K562 (cell line): ENCODE results near the gene CRYBB1. TPM values are rescaled to one million over a fixed set of nuclear protein-coding genes. Genes with fewer than 3 reads are reported as not detected.

Source experiments
- ATAC-seq: fragments of 200-7000 bp; cut with Tn5 transposase; 3 replicates; pipeline ENCODE4 v1.9.1; 2020; ENCODE audit warnings: moderate library complexity
- BruUV-seq: library from RNA; stranded (reverse); fragments of 400-500 nt; replicated peaks from 2 replicates; lab custom pipeline; 2021; lab: Mats Ljungman, UMichigan
- CTCF ChIA-PET: fragments of 300-600 bp; formaldehyde crosslinking; extraction: SDS; loops from one replicate; lab custom pipeline; 2021; ENCODE audit warnings: low intra/inter-chr PET ratio; lab: Yijun Ruan, JAX
- POLR2A ChIA-PET: fragments of 300-600, 350-650 bp; sonication (Branson Sonifier 250); formaldehyde crosslinking; extraction: SDS; loops from one replicate; lab custom pipeline; 2021; ENCODE audit warnings: antibody characterized with exemption, inconsistent platforms; lab: Yijun Ruan, JAX
- DNase-seq, 4 experiments: peaks; one replicate each; pipeline versions ENCODE4 v3.0.0 to v3.0.0-alpha.2; 2011 to 2018; ENCODE audit warnings: low spot score in 3 of 4, mixed read lengths in 3 of 4; ENCODE audit errors: extremely low read depth in 1 of 4
- FAIRE-seq: peaks from 2 replicates; lab custom pipeline; 2011; peaks lifted over from hg19 to GRCh38; lab: Jason Lieb, UNC
- H2AFZ ChIP-seq: 2 replicates; pipeline ENCODE4 v1.6.0; 2011; ENCODE audit warnings: low read depth, low read length, control low read depth, inconsistent platforms
- H3K27ac ChIP-seq: fragments of 200-600 bp; 3 replicates; pipeline ENCODE4 v1.8.0; 2011; ENCODE audit warnings: low read depth, mild to moderate bottlenecking, control low read depth, inconsistent platforms, low read length, moderate library complexity, mixed read lengths; ENCODE audit errors: extremely low read depth
- H3K27me3 ChIP-seq, 2 experiments: fragments of 300-600 bp in 1 of 2; 2 replicates in 1 of 2; 3 replicates in 1 of 2; pipeline versions ENCODE4 v1.6.0 to v1.8.0; 2011; ENCODE audit warnings: inconsistent platforms in 2 of 2, low read length in 2 of 2, mild to moderate bottlenecking in 1 of 2, mixed read lengths in 1 of 2, moderate library complexity in 1 of 2; ENCODE audit not compliant: control insufficient read depth in 2 of 2, insufficient read depth in 2 of 2
- H3K36me3 ChIP-seq: fragments of 300-600 bp; 3 replicates; pipeline ENCODE4 v1.8.0; 2011; ENCODE audit warnings: mild to moderate bottlenecking, low read length, inconsistent platforms; ENCODE audit not compliant: control insufficient read depth, insufficient read depth
- H3K4me1 ChIP-seq, 2 experiments: fragments of 200-600 bp in 1 of 2; replicated peaks in 1 of 2; 2 replicates in 1 of 2; 3 replicates in 1 of 2; pipeline versions ENCODE4 v1.5.1 to v1.8.0; 2011; ENCODE audit warnings: inconsistent platforms in 2 of 2, low read length in 2 of 2, mild to moderate bottlenecking in 1 of 2, mixed read lengths in 1 of 2, moderate library complexity in 1 of 2; ENCODE audit not compliant: control insufficient read depth in 2 of 2, insufficient read depth in 2 of 2
- H3K4me2 ChIP-seq: 2 replicates; pipeline ENCODE4 v1.6.1; 2011; ENCODE audit warnings: low read length, control low read depth, inconsistent platforms, mixed read lengths; ENCODE audit not compliant: insufficient read depth
- H3K4me3 ChIP-seq: fragments of 200-600 bp; sonication (generic), shearing (Covaris generic); 2 replicates; pipeline ENCODE4 v1.5.1; 2016; ENCODE audit warnings: control low read depth, inconsistent platforms
- H3K79me2 ChIP-seq: fragments of 200-600 bp; 3 replicates; pipeline ENCODE4 v1.8.0; 2011; ENCODE audit warnings: low read length, inconsistent platforms; ENCODE audit not compliant: control insufficient read depth, insufficient read depth
- H3K9ac ChIP-seq, 2 experiments: 2 replicates each; pipeline versions ENCODE4 v1.6.0 to v1.6.1; 2011; ENCODE audit warnings: low read depth in 2 of 2, low read length in 2 of 2, control low read depth in 1 of 2, inconsistent platforms in 1 of 2, mild to moderate bottlenecking in 1 of 2, mixed read lengths in 1 of 2; ENCODE audit not compliant: insufficient read depth in 1 of 2
- H3K9me1 ChIP-seq: one replicate; pipeline ENCODE4 v1.6.0; 2011; ENCODE audit warnings: inconsistent platforms, mild to moderate bottlenecking, low read length, moderate library complexity; ENCODE audit not compliant: control insufficient read depth, insufficient read depth
- H3K9me3 ChIP-seq: replicated peaks from 2 replicates; pipeline ENCODE4 v1.5.1; 2011; ENCODE audit warnings: low read depth, low read length, inconsistent platforms; ENCODE audit not compliant: control insufficient read depth, insufficient read depth
- H4K20me1 ChIP-seq: replicated peaks from 2 replicates; pipeline ENCODE4 v1.6.1; 2011; ENCODE audit warnings: low read length, inconsistent platforms, mixed read lengths; ENCODE audit not compliant: control insufficient read depth, insufficient read depth
- CHAMP1 ChIP-seq: fragments of 450-650 bp; IDR thresholded peaks from 2 replicates; pipeline ENCODE4 v1.6.1; 2016; ENCODE audit warnings: mild to moderate bottlenecking
- DACH1 ChIP-seq: fragments of 450-650 bp; IDR thresholded peaks from 2 replicates; pipeline ENCODE4 v1.6.1; 2018; ENCODE audit not compliant: partially characterized antibody
- ELF2 ChIP-seq: fragments of 250-450 bp; sonication (Bioruptor Pico); IDR thresholded peaks from 2 replicates; pipeline ENCODE4 v1.5.0; 2021; ENCODE audit warnings: mild to moderate bottlenecking
- HDGF ChIP-seq: fragments of 450-650 bp; IDR thresholded peaks from 2 replicates; pipeline ENCODE4 v1.6.1; 2016
- JUND ChIP-seq, 2 experiments: IDR thresholded peaks; 2 replicates in 1 of 2; 3 replicates in 1 of 2; pipeline ENCODE4 v1.6.1; 2011; ENCODE audit warnings: borderline replicate concordance in 2 of 2, low read depth in 2 of 2, low read length in 2 of 2, improper control_type of control experiment in 1 of 2, missing biosample characterization in 1 of 2, missing genetic modification characterization in 1 of 2, missing genetic modification reagents in 1 of 2
- KAT7 ChIP-seq: sonication (generic); formaldehyde crosslinking; IDR thresholded peaks from 2 replicates; pipeline ENCODE4 v1.8.0; 2022; ENCODE audit warnings: missing genetic modification reagents, mild to moderate bottlenecking, borderline replicate concordance
- MCM5 ChIP-seq: fragments of 450-650 bp; IDR thresholded peaks from 2 replicates; pipeline ENCODE4 v1.6.1; 2016; ENCODE audit warnings: low read depth
- THRAP3 ChIP-seq: fragments of 450-650 bp; IDR thresholded peaks from 2 replicates; pipeline ENCODE4 v1.6.1; 2016; ENCODE audit warnings: mild to moderate bottlenecking, inconsistent platforms, borderline replicate concordance
- ZFP36 ChIP-seq: fragments of 150-350 bp; IDR thresholded peaks from 2 replicates; pipeline ENCODE4 v1.6.1; 2018; ENCODE audit warnings: low read length, low read depth; ENCODE audit not compliant: partially characterized antibody
- ZFPM2 ChIP-seq: fragments of 250-450 bp; sonication (Bioruptor Pico); IDR thresholded peaks from 2 replicates; pipeline ENCODE4 v1.5.1; 2022; ENCODE audit warnings: mild to moderate bottlenecking
- ZKSCAN1 ChIP-seq: fragments of 150-350 bp; IDR thresholded peaks from 2 replicates; pipeline ENCODE4 v1.6.1; 2016; ENCODE audit warnings: low read depth, low read length
- ZNF347 ChIP-seq: fragments of 450-650 bp; formaldehyde crosslinking; IDR thresholded peaks from 2 replicates; pipeline ENCODE4 v1.4.0; 2020; ENCODE audit warnings: low read depth, mild to moderate bottlenecking, moderate library complexity
- ZNF507 ChIP-seq: conservative IDR thresholded peaks from 2 replicates; pipeline ENCODE4 v1.6.1; 2017; ENCODE audit warnings: missing genetic modification characterization, missing compliant biosample characterization
- ZNF561 ChIP-seq: fragments of 450-650 bp; formaldehyde crosslinking; conservative IDR thresholded peaks from 2 replicates; pipeline ENCODE4 v1.4.0; 2020; ENCODE audit warnings: mild to moderate bottlenecking, moderate library complexity
- ZNF764 ChIP-seq: fragments of 250-450 bp; sonication (Bioruptor Pico); IDR thresholded peaks from 2 replicates; pipeline ENCODE4 v1.4.0; 2020; ENCODE audit warnings: low read depth, mild to moderate bottlenecking, moderate library complexity
- WGBS: fragments of 100-300 bp; shearing (Covaris generic); methylation state at CpG from one replicate; pipeline ENCODE4 v1.1.6; 2016; ENCODE audit warnings: low coverage, mixed read lengths; ENCODE audit not compliant: insufficient coverage; ENCODE audit errors: missing lambda C conversion rate; 5-methylcytosine and 5-hydroxymethylcytosine counted together
- in situ Hi-C: fragments of 300-500 bp; cut with MboI; formaldehyde crosslinking; loops from 4 replicates; pipeline ENCODE4 v1.15.0; 2018; ENCODE audit warnings: inconsistent platforms, mixed read lengths
- intact Hi-C: fragments of 100-400 bp; cut with micrococcal nuclease; formaldehyde crosslinking; loops from 2 replicates; pipeline ENCODE4 v1.14.2; 2022
- polyA plus RNA-seq, 8 experiments: library from polyadenylated mRNA; depleted of rRNA in 4 of 8; stranded (reverse) in 5 of 8; unstranded in 3 of 8; fragments of >200 nt; fragmentation: Nextera tagmentation in 2 of 8; fragmentation: Illumina TruSeq in 1 of 8; extraction: Ambion mirVana in 2 of 8; extraction: Trizol in 1 of 8; gene quantifications; 2 replicates each; pipeline versions ENCODE4 v1.2.1 to v1.2.3, GENCODE V29; 2011 to 2014; ENCODE audit warnings: inconsistent platforms in 1 of 8, missing spikeins in 1 of 8
- total RNA-seq, 7 experiments: library from RNA; depleted of rRNA in 6 of 7; stranded (reverse); fragments of >200 nt in 6 of 7; fragmentation: Illumina TruSeq in 2 of 7; extraction: Trizol in 2 of 7; gene quantifications; 2 replicates each; pipeline versions ENCODE4 v1.2.1 to v1.2.3, GENCODE V29; 2011 to 2021; ENCODE audit warnings: low replicate concordance in 1 of 7
- TF ChIP-seq, protein P1 (sequence below): IDR thresholded peaks from 2 replicates; pipeline ENCODE4 v1.6.1; 2016; ENCODE audit warnings: missing genetic modification characterization, missing compliant biosample characterization

The CRYBB1 gene
- total and polyA plus RNA-seq, 9 of the 15 experiments (the other 6 are each of a cell fraction or from before 2014, with no cell fraction given) = 0.16 to 0.45 (median 0.33) TPM; not detected in 2

- FAIRE-seq = no peak
- Histone ChIP-seq H3K4me2 (no peak overlapping the region), H3K4me3 (no peak overlapping the region), H3K36me3 (peaks cover 64% of the 10 kb centered on the region), H4K20me1 (peaks cover 30% of the 10 kb centered on the region), H3K79me2 (peaks cover 91% of the 10 kb centered on the region), H3K9me1 (peaks cover 9% of the 10 kb centered on the region), H3K27ac (no peak overlapping the region), H3K4me1 (peaks cover 0 to 8% of the 10 kb centered on the region in 2 experiments; a peak in 2 of 5 replicates), H3K9me3 (no peaks in the 10 kb centered on the region), H3K27me3 (no peaks in the 10 kb centered on the region), H2AFZ (no peak overlapping the region), H3K9ac (no peak overlapping the region)
- DNase-seq = no peak
- ChIA-PET POLR2A (no interaction called here), CTCF (no interaction called here)
- intact Hi-C loops (no loop called here), in situ Hi-C loops (no loop called here)
- ATAC-seq = no peak
- no TSS peak for BruUV-seq
- WGBS = 47% methylated on average over 8 of the region's 10 CpGs
- TF ChIP-seq KAT7 = no peak
- TF ChIP-seq MCM5 = no peak
- no peak for TF ChIP-seq JUND (IDR thresholded peaks at IDR 0.05; ENCODE audit: borderline replicate concordance, low read depth, low read length)
- no peak for TF ChIP-seq JUND (tag; IDR thresholded peaks at IDR 0.05; ENCODE audit: borderline replicate concordance, low read depth, low read length)
- TF ChIP-seq, protein P1, sequence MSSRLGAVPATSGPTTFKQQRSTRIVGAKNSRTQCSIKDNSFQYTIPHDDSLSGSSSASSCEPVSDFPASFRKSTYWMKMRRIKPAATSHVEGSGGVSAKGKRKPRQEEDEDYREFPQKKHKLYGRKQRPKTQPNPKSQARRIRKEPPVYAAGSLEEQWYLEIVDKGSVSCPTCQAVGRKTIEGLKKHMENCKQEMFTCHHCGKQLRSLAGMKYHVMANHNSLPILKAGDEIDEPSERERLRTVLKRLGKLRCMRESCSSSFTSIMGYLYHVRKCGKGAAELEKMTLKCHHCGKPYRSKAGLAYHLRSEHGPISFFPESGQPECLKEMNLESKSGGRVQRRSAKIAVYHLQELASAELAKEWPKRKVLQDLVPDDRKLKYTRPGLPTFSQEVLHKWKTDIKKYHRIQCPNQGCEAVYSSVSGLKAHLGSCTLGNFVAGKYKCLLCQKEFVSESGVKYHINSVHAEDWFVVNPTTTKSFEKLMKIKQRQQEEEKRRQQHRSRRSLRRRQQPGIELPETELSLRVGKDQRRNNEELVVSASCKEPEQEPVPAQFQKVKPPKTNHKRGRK (tag) = no peak
- TF ChIP-seq ZNF347 (CRISPR knock-in tag) = no peak
- no peak for TF ChIP-seq DACH1
- no peak for TF ChIP-seq ZFP36
- TF ChIP-seq ZKSCAN1 = no peak
- no peak for TF ChIP-seq ZNF764 (CRISPR knock-in tag)
- TF ChIP-seq THRAP3 = no peak
- no peak for TF ChIP-seq HDGF
- no peak for TF ChIP-seq ZNF507 (tag)
- TF ChIP-seq CHAMP1 = no peak
- no peak for TF ChIP-seq ZNF561 (CRISPR knock-in tag)
- no peak for TF ChIP-seq ZFPM2 (CRISPR knock-in tag)
- TF ChIP-seq ELF2 (CRISPR knock-in tag) = no peak
These were observed 65.4 kb downstream of the CRYBB1 start for GRCh38 chr22:26552466-26552865.
